HCT116 (cell line): ENCODE results near the gene ZNF474. TPM values are rescaled to one million over a fixed set of nuclear protein-coding genes. Genes with fewer than 3 reads are reported as not detected.

ENCODE experiments used
- ATAC-seq: fragments of 200-7000 bp; cut with Tn5 transposase; 2 replicates; pipeline ENCODE4 v1.9.1; 2020; ENCODE audit warnings: mild to moderate bottlenecking, moderate library complexity
- BruUV-seq: library from RNA; stranded (reverse); fragments of 400-500 nt; replicated peaks from 2 replicates; lab custom pipeline; 2021; lab: Mats Ljungman, UMichigan
- CTCF ChIA-PET: fragments of 300-600 bp; sonication (Branson Sonifier 250); formaldehyde crosslinking; loops from one replicate; lab custom pipeline; 2021; ENCODE audit warnings: antibody characterized with exemption; lab: Charles Lee
- POLR2A ChIA-PET: fragments of 300-600, 350-600 bp; sonication (Branson Sonifier 250); formaldehyde crosslinking; loops from one replicate; lab custom pipeline; 2021; ENCODE audit warnings: antibody characterized with exemption; lab: Charles Lee
- RAD21 ChIA-PET, 2 experiments: fragments of 300-600 bp; sonication (Branson Sonifier 250); formaldehyde crosslinking; loops; one replicate each; lab custom pipeline; 2023; ENCODE audit warnings: low total read pairs in 2 of 2; ENCODE audit not compliant: uncharacterized antibody in 2 of 2, unreplicated experiment in 2 of 2, low non-redundant PET in 1 of 2; lab: Charles Lee
- DNase-seq: peaks from one replicate; pipeline ENCODE4 v3.0.0-alpha.2; 2010; ENCODE audit warnings: low read depth, low spot score
- H2AFZ ChIP-seq: fragments of 200-600 bp; shearing (Covaris generic), sonication (generic); 2 replicates; pipeline ENCODE4 v1.6.1; 2017; ENCODE audit warnings: low read depth, mixed run types, mixed read lengths, antibody characterized with exemption, low read length; ENCODE audit not compliant: poor library complexity, severe bottlenecking
- H3K27ac ChIP-seq: 2 replicates; pipeline ENCODE4 v1.5.1; 2012; ENCODE audit warnings: low read depth, low read length
- H3K27me3 ChIP-seq: fragments of 200-600 bp; sonication (generic); 2 replicates; pipeline ENCODE4 v1.6.1; 2016; ENCODE audit warnings: mixed run types, low read length, mixed read lengths; ENCODE audit not compliant: insufficient read depth
- H3K36me3 ChIP-seq, 2 experiments: fragments of 200-500 bp in 1 of 2; fragments of 200-600 bp in 1 of 2; sonication (Bioruptor generic) in 1 of 2; sonication (generic) in 1 of 2; 2 replicates each; pipeline versions ENCODE4 v1.5.1 to v1.6.1; 2014 to 2016; ENCODE audit warnings: low read length in 2 of 2, inconsistent platforms in 1 of 2, mixed read lengths in 1 of 2, mixed run types in 1 of 2; ENCODE audit not compliant: insufficient read depth in 2 of 2, control insufficient read depth in 1 of 2
- H3K4me1 ChIP-seq, 2 experiments: fragments of 200-600 bp in 1 of 2; sonication (generic) in 1 of 2; 2 replicates each; pipeline versions ENCODE4 v1.5.1 to v1.6.1; 2012 to 2017; ENCODE audit warnings: low read length in 2 of 2, inconsistent platforms in 1 of 2, mild to moderate bottlenecking in 1 of 2, mixed read lengths in 1 of 2, mixed run types in 1 of 2, moderate library complexity in 1 of 2; ENCODE audit not compliant: insufficient read depth in 2 of 2, control insufficient read depth in 1 of 2
- H3K4me2 ChIP-seq: fragments of 200-600 bp; sonication (generic); 2 replicates; pipeline ENCODE4 v1.6.1; 2017; ENCODE audit warnings: mixed run types, low read length, mixed read lengths
- H3K4me3 ChIP-seq, 2 experiments: fragments of 200-600 bp in 1 of 2; sonication (generic) in 1 of 2; replicated peaks in 1 of 2; 2 replicates each; pipeline ENCODE4 v1.5.1; 2011 to 2016; ENCODE audit warnings: low read length in 2 of 2, control low read depth in 1 of 2, low read depth in 1 of 2, mild to moderate bottlenecking in 1 of 2, mixed read lengths in 1 of 2, mixed run types in 1 of 2
- H3K79me2 ChIP-seq: fragments of 200-600 bp; sonication (generic); 2 replicates; pipeline ENCODE4 v1.6.1; 2017; ENCODE audit warnings: mild to moderate bottlenecking, mixed run types, low read length, moderate library complexity, mixed read lengths; ENCODE audit not compliant: insufficient read depth
- H3K9ac ChIP-seq: fragments of 200-600 bp; sonication (generic); 2 replicates; pipeline ENCODE4 v1.6.1; 2016; ENCODE audit warnings: low read length, mixed read lengths
- H3K9me2 ChIP-seq: fragments of 200-600 bp; sonication (generic), shearing (Covaris generic); 2 replicates; pipeline ENCODE4 v1.6.1; 2017; ENCODE audit warnings: mixed run types, mild to moderate bottlenecking, moderate library complexity; ENCODE audit not compliant: insufficient read depth
- H3K9me3 ChIP-seq, 2 experiments: fragments of 200-500 bp in 1 of 2; fragments of 200-600 bp in 1 of 2; sonication (Bioruptor generic) in 1 of 2; sonication (generic) in 1 of 2; 2 replicates each; pipeline ENCODE4 v1.6.1; 2014 to 2017; ENCODE audit warnings: low read length in 2 of 2, mixed read lengths in 2 of 2, inconsistent platforms in 1 of 2, low read depth in 1 of 2, mild to moderate bottlenecking in 1 of 2, mixed run types in 1 of 2, moderate library complexity in 1 of 2; ENCODE audit not compliant: control insufficient read depth in 1 of 2, insufficient read depth in 1 of 2
- H4K20me1 ChIP-seq: fragments of 200-600 bp; sonication (generic), shearing (Covaris generic); 2 replicates; pipeline ENCODE4 v1.6.1; 2017; ENCODE audit warnings: mixed run types, mild to moderate bottlenecking, moderate library complexity; ENCODE audit not compliant: insufficient read depth
- CBX3 ChIP-seq: IDR thresholded peaks from 2 replicates; pipeline ENCODE4 v1.6.1; 2012; ENCODE audit warnings: low read depth
- CEBPB ChIP-seq: IDR thresholded peaks from 2 replicates; pipeline ENCODE4 v1.6.1; 2012; ENCODE audit warnings: low read depth
- ELF1 ChIP-seq: IDR thresholded peaks from 2 replicates; pipeline ENCODE4 v1.6.1; 2012; ENCODE audit warnings: low read depth, borderline replicate concordance
- EZH2 ChIP-seq: fragments of 200-600 bp; sonication (generic); IDR thresholded peaks from 2 replicates; pipeline ENCODE4 v1.6.1; 2017; ENCODE audit warnings: antibody characterized with exemption, mixed run types
- POLR2AphosphoS5 ChIP-seq: IDR thresholded peaks from 2 replicates; pipeline ENCODE4 v1.6.1; 2011; ENCODE audit warnings: mild to moderate bottlenecking, low read depth, low read length, moderate library complexity
- SP1 ChIP-seq: IDR thresholded peaks from 2 replicates; pipeline ENCODE4 v1.6.1; 2012; ENCODE audit warnings: low read depth
- SRF ChIP-seq: IDR thresholded peaks from 2 replicates; pipeline ENCODE4 v1.6.1; 2012; ENCODE audit warnings: low read depth
- YY1 ChIP-seq: IDR thresholded peaks from 2 replicates; pipeline ENCODE4 v1.6.1; 2011; ENCODE audit warnings: low read length, low read depth, moderate library complexity, mild to moderate bottlenecking; ENCODE audit not compliant: insufficient replicate concordance; ENCODE audit errors: extremely low read depth
- ZNF274 ChIP-seq: fragments of 200-500 bp; sonication (Bioruptor generic); IDR thresholded peaks from 2 replicates; pipeline ENCODE4 v1.6.1; 2014; ENCODE audit warnings: mild to moderate bottlenecking, low read depth, low read length, inconsistent platforms
- intact Hi-C: fragments of 100-400 bp; cut with micrococcal nuclease; formaldehyde crosslinking; loops from 2 replicates; pipeline ENCODE4 v1.10.0; 2022
- total RNA-seq: library from RNA; stranded (reverse); gene quantifications from one replicate; pipeline ENCODE4 v1.2.1, GENCODE V29; 2021; ENCODE audit not compliant: unreplicated experiment
- TF ChIP-seq, protein P1 (sequence below), 3 experiments: fragments of 200-600 bp in 1 of 3; sonication (generic) in 1 of 3; IDR thresholded peaks in 2 of 3; conservative IDR thresholded peaks in 1 of 3; 2 replicates each; pipeline ENCODE4 v1.5.1; 2012 to 2017; ENCODE audit warnings: low read depth in 2 of 3, low read length in 2 of 3, antibody characterized with exemption in 1 of 3, borderline replicate concordance in 1 of 3, control low read depth in 1 of 3, mild to moderate bottlenecking in 1 of 3, mixed read lengths in 1 of 3, mixed run types in 1 of 3, moderate library complexity in 1 of 3; ENCODE audit not compliant: insufficient read depth in 1 of 3

Gene ZNF474
- total RNA-seq, 1 experiment from 2014 or later = 0.37 TPM

DNA sequence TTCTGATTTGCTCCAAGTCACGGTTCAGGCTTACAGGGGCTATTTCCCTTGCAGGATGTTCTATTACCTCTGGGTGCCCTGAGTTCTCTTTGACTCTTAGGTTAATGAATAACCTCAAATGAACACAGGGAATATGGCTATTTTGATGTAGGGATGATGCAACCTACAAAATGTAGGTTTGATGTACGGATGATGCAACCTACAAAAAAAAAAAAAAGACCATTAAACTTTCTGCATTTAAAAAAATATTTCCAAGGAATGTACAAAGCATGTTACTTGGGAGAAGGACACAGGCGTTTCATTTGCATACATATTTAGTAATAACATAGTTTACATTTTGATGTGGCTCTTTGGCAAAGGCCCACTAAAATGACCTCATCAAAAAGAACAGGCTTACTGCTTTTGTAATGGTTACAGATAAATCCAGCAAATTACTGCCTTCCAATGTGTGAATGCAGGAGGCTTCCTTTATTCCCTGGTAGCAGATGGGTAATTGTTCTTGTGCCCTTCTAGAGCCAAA is 36.3 kb downstream of the ZNF474 start:
- no peak for DNase-seq
- no peaks in the 10 kb centered on the region for H4K20me1 ChIP-seq
- no peak overlapping the region for H3K9ac ChIP-seq
- no peak overlapping the region for H2AFZ ChIP-seq
- ChIA-PET RAD21 (no interaction called here), POLR2A (no interaction called here), CTCF (no interaction called here)
- ATAC-seq = no peak
- peaks cover 0 to 18% of the 10 kb centered on the region in 2 experiments; a peak in 2 of 4 replicates for H3K4me1 ChIP-seq
- no peaks in the 10 kb centered on the region for H3K27me3 ChIP-seq
- intact Hi-C loops = no loop called here
- no peak overlapping the region for H3K27ac ChIP-seq
- no peaks in the 10 kb centered on the region for H3K9me2 ChIP-seq
- no peaks in the 10 kb centered on the region for H3K79me2 ChIP-seq
- TF ChIP-seq ZNF274 = no peak
- no TSS peak for BruUV-seq
- no peak overlapping the region for H3K4me2 ChIP-seq
- no peaks in the 10 kb centered on the region for H3K9me3 ChIP-seq
- no peaks in the 10 kb centered on the region for H3K36me3 ChIP-seq
- no peak overlapping the region for H3K4me3 ChIP-seq

DNA sequence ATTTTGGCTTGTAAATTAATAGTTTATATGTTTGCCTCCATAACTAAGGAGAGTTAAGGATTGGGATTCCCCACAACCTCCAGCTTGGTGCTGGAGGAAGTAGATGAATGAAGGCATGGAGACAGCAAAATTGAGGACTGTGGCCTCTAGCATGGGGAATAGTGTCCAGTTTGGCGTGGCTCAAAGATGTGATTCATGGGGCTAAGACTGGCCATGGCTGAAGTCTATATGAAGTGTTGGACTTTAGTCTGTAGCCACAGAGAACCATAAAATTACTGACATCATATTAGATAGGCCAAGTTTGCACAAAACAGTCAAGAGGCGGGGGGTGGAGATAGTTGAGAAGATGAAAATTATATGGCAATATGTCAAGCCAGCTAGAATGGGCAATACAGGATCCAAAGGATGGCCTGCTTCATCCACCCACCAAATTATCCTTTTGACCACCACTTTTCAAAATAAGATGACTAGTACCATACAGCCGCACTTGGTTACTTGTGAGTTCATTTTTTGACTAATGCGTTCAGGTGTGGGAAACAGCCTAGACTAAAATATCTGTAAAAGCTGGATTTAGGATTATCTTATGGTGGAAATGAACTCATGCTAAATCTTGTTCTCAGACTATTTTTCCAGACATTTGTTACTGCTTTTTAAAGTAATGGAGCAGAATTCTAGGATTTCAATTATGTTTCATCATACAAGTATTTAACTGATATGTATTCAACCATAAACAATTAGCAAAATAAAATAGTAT is 40.2 kb downstream of the ZNF474 start:
- Histone ChIP-seq H2AFZ (no peak overlapping the region), H3K79me2 (no peaks in the 10 kb centered on the region), H3K4me3 (no peak overlapping the region), H3K4me1 (no peaks in the 10 kb centered on the region), H3K9me2 (no peaks in the 10 kb centered on the region), H3K9ac (no peak overlapping the region), H3K36me3 (no peaks in the 10 kb centered on the region), H3K27ac (no peak overlapping the region), H3K9me3 (no peaks in the 10 kb centered on the region), H4K20me1 (no peaks in the 10 kb centered on the region), H3K4me2 (no peak overlapping the region), H3K27me3 (no peaks in the 10 kb centered on the region)
- intact Hi-C loops = no loop called here
- ATAC-seq = no peak
- TF ChIP-seq EZH2 = no peak
- TF ChIP-seq SRF = no peak
- no peak for TF ChIP-seq ELF1
- TF ChIP-seq CBX3 = no peak
- TF ChIP-seq, protein P1, sequence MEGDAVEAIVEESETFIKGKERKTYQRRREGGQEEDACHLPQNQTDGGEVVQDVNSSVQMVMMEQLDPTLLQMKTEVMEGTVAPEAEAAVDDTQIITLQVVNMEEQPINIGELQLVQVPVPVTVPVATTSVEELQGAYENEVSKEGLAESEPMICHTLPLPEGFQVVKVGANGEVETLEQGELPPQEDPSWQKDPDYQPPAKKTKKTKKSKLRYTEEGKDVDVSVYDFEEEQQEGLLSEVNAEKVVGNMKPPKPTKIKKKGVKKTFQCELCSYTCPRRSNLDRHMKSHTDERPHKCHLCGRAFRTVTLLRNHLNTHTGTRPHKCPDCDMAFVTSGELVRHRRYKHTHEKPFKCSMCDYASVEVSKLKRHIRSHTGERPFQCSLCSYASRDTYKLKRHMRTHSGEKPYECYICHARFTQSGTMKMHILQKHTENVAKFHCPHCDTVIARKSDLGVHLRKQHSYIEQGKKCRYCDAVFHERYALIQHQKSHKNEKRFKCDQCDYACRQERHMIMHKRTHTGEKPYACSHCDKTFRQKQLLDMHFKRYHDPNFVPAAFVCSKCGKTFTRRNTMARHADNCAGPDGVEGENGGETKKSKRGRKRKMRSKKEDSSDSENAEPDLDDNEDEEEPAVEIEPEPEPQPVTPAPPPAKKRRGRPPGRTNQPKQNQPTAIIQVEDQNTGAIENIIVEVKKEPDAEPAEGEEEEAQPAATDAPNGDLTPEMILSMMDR (IDR thresholded peaks at IDR 0.05 in 2 of 3, conservative IDR thresholded peaks at IDR 0.05 in 1 of 3; ENCODE audit: borderline replicate concordance in 1 of 3, insufficient read depth in 1 of 3, low read depth in 2 of 3, low read length in 2 of 3) = no peak
- TF ChIP-seq YY1 = no peak
- no peak for TF ChIP-seq POLR2AphosphoS5
- TF ChIP-seq CEBPB = no peak
- TF ChIP-seq SP1 = no peak
- RAD21 ChIA-PET = no interaction called here
- CTCF ChIA-PET = no interaction called here
- no peak for DNase-seq
- no TSS peak for BruUV-seq
- POLR2A ChIA-PET = no interaction called here
